DOHH2 (cell line): Measurements from ENCODE around the gene SLC39A13.

Experiments
- EZH2phosphoT487 ChIP-seq: fragments of 200-600 bp; sonication (generic); IDR thresholded peaks from 2 replicates; pipeline ENCODE4 v1.6.1; 2017; ENCODE audit warnings: borderline replicate concordance, mild to moderate bottlenecking, antibody characterized with exemption, low read length, moderate library complexity, mixed read lengths
- TF ChIP-seq, protein P1 (sequence below): fragments of 200-600 bp; sonication (generic); IDR thresholded peaks from one replicate; pipeline ENCODE4 v1.5.1; 2014; ENCODE audit warnings: antibody characterized with exemption, mild to moderate bottlenecking, low read depth, low read length; ENCODE audit not compliant: poor library complexity, severe bottlenecking

DNA sequence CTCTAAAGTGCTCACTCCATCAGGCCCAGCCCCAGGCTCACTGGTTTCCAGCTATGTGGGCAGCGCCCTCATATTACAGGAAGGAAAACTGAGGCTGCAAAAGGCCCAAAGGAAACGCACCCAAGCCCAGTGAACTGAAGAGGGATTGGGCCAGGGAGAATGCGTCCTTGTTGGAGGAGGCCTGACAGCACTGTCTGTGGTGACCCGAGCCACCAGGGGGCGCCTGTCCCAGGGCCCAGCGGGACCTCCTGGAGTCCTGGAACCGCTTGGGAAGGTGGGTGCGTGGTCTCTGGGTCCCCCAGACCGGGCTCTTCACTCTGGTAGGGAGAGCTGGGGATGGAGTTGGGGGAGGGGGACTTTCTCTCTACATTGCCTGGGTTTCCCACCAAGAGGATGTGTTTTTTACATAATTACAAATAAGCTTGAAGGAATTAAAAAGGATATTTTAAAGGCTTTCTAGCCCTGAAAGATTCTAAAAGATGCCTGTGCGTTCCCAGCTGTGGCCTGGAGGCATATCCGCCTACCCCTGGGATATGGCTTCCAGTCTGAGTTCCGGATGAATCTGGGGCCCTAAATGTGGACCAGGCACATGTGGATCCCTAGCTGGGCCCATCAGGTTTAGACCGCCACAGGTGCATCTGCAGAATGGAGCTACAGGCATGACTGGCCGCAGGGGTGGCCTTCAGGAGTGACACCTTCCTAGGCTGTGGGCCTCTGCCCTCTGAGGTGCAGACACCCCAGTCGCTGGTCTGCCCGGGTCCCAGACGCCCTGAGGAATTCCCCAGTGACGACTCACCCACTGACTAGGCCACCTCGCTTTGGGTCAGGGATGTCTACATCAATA, 34.3 kb upstream of the SLC39A13 start:
- TF ChIP-seq, protein P1, sequence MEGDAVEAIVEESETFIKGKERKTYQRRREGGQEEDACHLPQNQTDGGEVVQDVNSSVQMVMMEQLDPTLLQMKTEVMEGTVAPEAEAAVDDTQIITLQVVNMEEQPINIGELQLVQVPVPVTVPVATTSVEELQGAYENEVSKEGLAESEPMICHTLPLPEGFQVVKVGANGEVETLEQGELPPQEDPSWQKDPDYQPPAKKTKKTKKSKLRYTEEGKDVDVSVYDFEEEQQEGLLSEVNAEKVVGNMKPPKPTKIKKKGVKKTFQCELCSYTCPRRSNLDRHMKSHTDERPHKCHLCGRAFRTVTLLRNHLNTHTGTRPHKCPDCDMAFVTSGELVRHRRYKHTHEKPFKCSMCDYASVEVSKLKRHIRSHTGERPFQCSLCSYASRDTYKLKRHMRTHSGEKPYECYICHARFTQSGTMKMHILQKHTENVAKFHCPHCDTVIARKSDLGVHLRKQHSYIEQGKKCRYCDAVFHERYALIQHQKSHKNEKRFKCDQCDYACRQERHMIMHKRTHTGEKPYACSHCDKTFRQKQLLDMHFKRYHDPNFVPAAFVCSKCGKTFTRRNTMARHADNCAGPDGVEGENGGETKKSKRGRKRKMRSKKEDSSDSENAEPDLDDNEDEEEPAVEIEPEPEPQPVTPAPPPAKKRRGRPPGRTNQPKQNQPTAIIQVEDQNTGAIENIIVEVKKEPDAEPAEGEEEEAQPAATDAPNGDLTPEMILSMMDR = peak; percentile 97
- no peak for TF ChIP-seq EZH2phosphoT487
